IMR-90 (cell line): ENCODE measurements around the gene AREL1. TPM values are rescaled to one million over a fixed set of nuclear protein-coding genes. Genes with fewer than 3 reads are reported as not detected.

Experiments used
- ATAC-seq: fragments of 200-7000 bp; cut with Tn5 transposase; 2 replicates; pipeline ENCODE4 v1.9.1; 2020; ENCODE audit warnings: low read depth, mild to moderate bottlenecking, moderate library complexity
- BruUV-seq: library from RNA; stranded (reverse); fragments of 400-500 nt; replicated peaks from 2 replicates; lab custom pipeline; 2021; lab: Mats Ljungman, UMichigan
- CTCF ChIA-PET: fragments of 300-600 bp; formaldehyde crosslinking; extraction: SDS; loops from one replicate; lab custom pipeline; 2021; ENCODE audit warnings: antibody characterized with exemption; lab: Yijun Ruan, JAX
- POLR2A ChIA-PET: fragments of 300-600 bp; sonication (Branson Sonifier 250); formaldehyde crosslinking; loops from one replicate; lab custom pipeline; 2022; ENCODE audit warnings: antibody characterized with exemption; ENCODE audit not compliant: unreplicated experiment; lab: Charles Lee
- DNase-seq: peaks from one replicate; pipeline ENCODE4 v3.0.0; 2013
- H2AFZ ChIP-seq: replicated peaks from 2 replicates; pipeline ENCODE3; 2013; ENCODE audit warnings: low read length, mild to moderate bottlenecking; ENCODE audit not compliant: poor library complexity
- H2AK5ac ChIP-seq: 2 replicates; pipeline ENCODE4 v1.6.1; 2013; ENCODE audit warnings: low read depth, low read length, inconsistent platforms
- H2AK9ac ChIP-seq: replicated peaks from 2 replicates; pipeline ENCODE3; 2013; ENCODE audit warnings: mild to moderate bottlenecking, low read depth, low read length, moderate library complexity; ENCODE audit not compliant: poor library complexity
- H2BK120ac ChIP-seq: 2 replicates; pipeline ENCODE4 v1.6.1; 2013; ENCODE audit warnings: low read depth, low read length, inconsistent platforms
- H2BK15ac ChIP-seq: 3 replicates; pipeline ENCODE4 v1.6.1; 2013; ENCODE audit warnings: low read depth, low read length, inconsistent platforms
- H2BK20ac ChIP-seq: 2 replicates; pipeline ENCODE4 v1.6.1; 2013; ENCODE audit warnings: low read depth, mild to moderate bottlenecking, inconsistent platforms, low read length, moderate library complexity
- H2BK5ac ChIP-seq: 2 replicates; pipeline ENCODE4 v1.6.1; 2013; ENCODE audit warnings: mild to moderate bottlenecking, low read depth, low read length, inconsistent platforms; ENCODE audit not compliant: poor library complexity, severe bottlenecking
- H3K14ac ChIP-seq: replicated peaks from 2 replicates; pipeline ENCODE4 v1.6.1; 2013; ENCODE audit warnings: low read depth, low read length, inconsistent platforms
- H3K18ac ChIP-seq: 2 replicates; pipeline ENCODE4 v1.6.1; 2013; ENCODE audit warnings: low read depth, low read length, control low read depth
- H3K23ac ChIP-seq: 2 replicates; pipeline ENCODE4 v1.6.1; 2013; ENCODE audit warnings: low read depth, low read length, inconsistent platforms
- H3K27ac ChIP-seq: 2 replicates; pipeline ENCODE4 v1.5.1; 2013; ENCODE audit warnings: mild to moderate bottlenecking, control low read depth, low read length; ENCODE audit not compliant: insufficient read depth
- H3K27me3 ChIP-seq: 2 replicates; pipeline ENCODE4 v1.6.1; 2013; ENCODE audit warnings: low read length; ENCODE audit not compliant: control insufficient read depth, insufficient read depth
- H3K36me3 ChIP-seq: 2 replicates; pipeline ENCODE4 v1.6.1; 2013; ENCODE audit warnings: low read length, mixed read lengths; ENCODE audit not compliant: control insufficient read depth, insufficient read depth
- H3K4ac ChIP-seq: 2 replicates; pipeline ENCODE4 v1.6.1; 2013; ENCODE audit warnings: low read depth, low read length, inconsistent platforms
- H3K4me1 ChIP-seq: 2 replicates; pipeline ENCODE4 v1.6.1; 2013; ENCODE audit warnings: low read length, mixed read lengths; ENCODE audit not compliant: control insufficient read depth, insufficient read depth
- H3K4me2 ChIP-seq: 2 replicates; pipeline ENCODE4 v1.6.1; 2013; ENCODE audit warnings: low read depth, mild to moderate bottlenecking, control low read depth, low read length, moderate library complexity
- H3K4me3 ChIP-seq: 2 replicates; pipeline ENCODE4 v1.5.1; 2013; ENCODE audit warnings: low read depth, mild to moderate bottlenecking, control low read depth, low read length, moderate library complexity; ENCODE audit not compliant: insufficient read depth
- H3K56ac ChIP-seq: 2 replicates; pipeline ENCODE4 v1.6.1; 2013; ENCODE audit warnings: low read length, inconsistent platforms; ENCODE audit not compliant: insufficient read depth; ENCODE audit errors: extremely low read depth
- H3K79me1 ChIP-seq, 2 experiments: 2 replicates each; pipeline ENCODE4 v1.6.1; 2013; ENCODE audit warnings: low read length in 2 of 2, inconsistent platforms in 1 of 2, low read depth in 1 of 2
- H3K9ac ChIP-seq: 2 replicates; pipeline ENCODE4 v1.6.1; 2013; ENCODE audit warnings: low read depth, low read length, control low read depth
- H3K9me1 ChIP-seq: 2 replicates; pipeline ENCODE4 v1.6.1; 2013; ENCODE audit warnings: low read length, inconsistent platforms; ENCODE audit not compliant: insufficient read depth
- H3K9me3 ChIP-seq: 2 replicates; pipeline ENCODE4 v1.6.1; 2013; ENCODE audit warnings: low read length; ENCODE audit not compliant: control insufficient read depth, insufficient read depth
- H4K20me1 ChIP-seq: 2 replicates; pipeline ENCODE4 v1.6.1; 2013; ENCODE audit warnings: low read length, inconsistent platforms; ENCODE audit not compliant: insufficient read depth
- H4K5ac ChIP-seq: 2 replicates; pipeline ENCODE4 v1.6.1; 2013; ENCODE audit warnings: mild to moderate bottlenecking, low read depth, low read length, control low read depth
- H4K8ac ChIP-seq, 2 experiments: 2 replicates each; pipeline ENCODE4 v1.6.1; 2013; ENCODE audit warnings: low read depth in 2 of 2, low read length in 2 of 2, control low read depth in 1 of 2, inconsistent platforms in 1 of 2
- H4K91ac ChIP-seq: 2 replicates; pipeline ENCODE4 v1.6.1; 2013; ENCODE audit warnings: low read depth, low read length, inconsistent platforms; ENCODE audit not compliant: insufficient read depth
- MAFK ChIP-seq: IDR thresholded peaks from 2 replicates; pipeline ENCODE4 v1.6.1; 2012; ENCODE audit warnings: low read depth, low read length, improper control_type of control experiment
- MAZ ChIP-seq: IDR thresholded peaks from 2 replicates; pipeline ENCODE4 v1.6.1; 2012; ENCODE audit warnings: low read depth, mild to moderate bottlenecking, low read length, improper control_type of control experiment, moderate library complexity, borderline replicate concordance
- MXI1 ChIP-seq: IDR thresholded peaks from 2 replicates; pipeline ENCODE4 v1.6.1; 2012; ENCODE audit warnings: low read depth, mild to moderate bottlenecking, low read length, moderate library complexity, borderline replicate concordance
- RAD21 ChIP-seq: IDR thresholded peaks from 2 replicates; pipeline ENCODE4 v1.6.1; 2012; ENCODE audit warnings: low read length, improper control_type of control experiment
- SMC3 ChIP-seq: fragments of 150-350 bp; IDR thresholded peaks from 2 replicates; pipeline ENCODE4 v1.6.1; 2016; ENCODE audit warnings: low read depth, mild to moderate bottlenecking, antibody characterized with exemption, low read length, moderate library complexity
- WGBS, 2 experiments: methylation state at CpG; one replicate each; pipeline versions ENCODE4 v1.1.5 to v1.1.7; 2013; ENCODE audit warnings: missing lambda C conversion rate in 2 of 2; ENCODE audit not compliant: insufficient read length in 1 of 2; ENCODE audit errors: extremely low coverage in 2 of 2; 5-methylcytosine and 5-hydroxymethylcytosine counted together
- dilution Hi-C: fragments of 300-500 bp; cut with HindIII; formaldehyde crosslinking; loops from one replicate; pipeline ENCODE4 v1.14.3; 2018; ENCODE audit warnings: low sequenced_read_pairs; ENCODE audit not compliant: unreplicated experiment
- in situ Hi-C: fragments of 300-500 bp; cut with MboI; formaldehyde crosslinking; loops from 3 replicates; pipeline ENCODE4 v1.14.3; 2019; ENCODE audit warnings: low sequenced_read_pairs, inconsistent platforms, mixed read lengths
- intact Hi-C: fragments of 100-400 bp; cut with micrococcal nuclease; formaldehyde crosslinking; loops from 2 replicates; pipeline ENCODE4 v1.10.0; 2022
- polyA plus RNA-seq, 3 experiments: library from polyadenylated mRNA; depleted of rRNA; stranded (reverse); fragments of >200 nt; gene quantifications; 2 replicates each; pipeline ENCODE4 v1.2.3, GENCODE V29; 2012; ENCODE audit warnings: low replicate concordance in 1 of 3
- total RNA-seq: library from RNA; depleted of rRNA; stranded (reverse); fragments of >200 nt; gene quantifications from 2 replicates; pipeline ENCODE4 v1.2.3, GENCODE V29; 2012

Gene AREL1
- total and polyA plus RNA-seq, 2 of the 4 experiments (the other 2 are of a cell fraction), result 30.0 to 39.3 TPM

GRCh38 chr14:74670726-74671411, 42.0 kb downstream of the AREL1 start:
- H3K4me1 ChIP-seq, result peaks cover 6% of the 10 kb centered on the region
- ChIA-PET CTCF (interaction anchor here (0.6 to 1.1 kb wide), 5 partner anchors 11 to 559 kb away, joined by 3 to 5 read pairs (median 3); no protein-coding TSS in a partner anchor), POLR2A (no interaction called here)
- H3K18ac ChIP-seq, result peak overlapping the region; percentile 85
- dilution Hi-C loops, result no loop called here
- H3K36me3 ChIP-seq, result peaks cover 36% of the 10 kb centered on the region
- H4K8ac ChIP-seq, result peak overlapping the region in 1 of 2 experiments; percentile 78; a peak in 2 of 4 replicates
- peak; percentile 82 for DNase-seq
- peak overlapping the region; percentile 44; the same call in 1 of the 2 replicates for H4K5ac ChIP-seq
- no TSS peak for BruUV-seq
- peak; percentile 93 for ATAC-seq
- H4K20me1 ChIP-seq, result no peaks in the 10 kb centered on the region
- peak overlapping the region; percentile 66 for H3K27ac ChIP-seq
- peak; percentile 5; the same call in 1 of the 2 replicates for TF ChIP-seq RAD21
- no peak for TF ChIP-seq MXI1
- 0 out of 2 replicates have a peak, but pooled peaks have one; percentile 24 for TF ChIP-seq SMC3
- peak; percentile 17; the same call in 1 of the 2 replicates for TF ChIP-seq MAZ
- TF ChIP-seq MAFK, result peak; percentile 53; the same call in 1 of the 2 replicates
- peaks cover 16 to 32% of the 10 kb centered on the region in 2 experiments; a peak in 2 of 4 replicates for H3K79me1 ChIP-seq
- no peaks in the 10 kb centered on the region for H3K27me3 ChIP-seq
- peak overlapping the region; percentile 66 for H3K14ac ChIP-seq
- peak overlapping the region; percentile 58; the same call in 1 of the 2 replicates for H3K4me2 ChIP-seq
- no peak overlapping the region for H3K4me3 ChIP-seq
- peak overlapping the region; percentile 68; the same call in 1 of the 2 replicates for H4K91ac ChIP-seq
- peak overlapping the region; percentile 81; the same call in 1 of the 3 replicates for H2BK15ac ChIP-seq
- peak overlapping the region; percentile 65 for H2AK5ac ChIP-seq
- peak overlapping the region; percentile 74; the same call in 1 of the 2 replicates for H3K23ac ChIP-seq
- peak overlapping the region; percentile 91 for H2BK20ac ChIP-seq
- peak overlapping the region; percentile 75; the same call in 1 of the 2 replicates for H3K4ac ChIP-seq
- H3K9me1 ChIP-seq, result peaks cover 4% of the 10 kb centered on the region; the same call in 1 of the 2 replicates
- H3K9me3 ChIP-seq, result no peaks in the 10 kb centered on the region
- no peak overlapping the region for H2AFZ ChIP-seq
- peak overlapping the region; percentile 79 for H2BK120ac ChIP-seq
- in situ Hi-C loops, result no loop called here
- H2BK5ac ChIP-seq, result peak overlapping the region; percentile 91
- no peak overlapping the region for H2AK9ac ChIP-seq
- H3K56ac ChIP-seq, result peak overlapping the region; percentile 52; the same call in 1 of the 2 replicates
- WGBS, 2 experiments, result no CpG with 5 or more reads among the region's 9 CpGs
- intact Hi-C loops, result loop anchor here (1.0 to 2.0 kb wide), 2 partner anchors 62 to 170 kb away; no protein-coding TSS in a partner anchor
- peak overlapping the region; percentile 12; the same call in 1 of the 2 replicates for H3K9ac ChIP-seq
